HepG2 (cell line): ENCODE data around the gene NOTCH4. TPM values are rescaled to one million over a fixed set of nuclear protein-coding genes. Genes with fewer than 3 reads are reported as not detected.
A peak's percentile ranks its signal among the peaks of the same experiment; 100 is the strongest.

Source experiments
- ARNTL ChIP-seq: sonication (generic); formaldehyde crosslinking; IDR thresholded peaks from 2 replicates; pipeline ENCODE4 v1.4.0; 2020; ENCODE audit warnings: mild to moderate bottlenecking, missing genetic modification reagents
- ASH2L ChIP-seq: fragments of 300-600, 200-600 bp; sonication (generic); IDR thresholded peaks from 2 replicates; pipeline ENCODE4 v1.7.0; 2017; ENCODE audit warnings: low read depth, mild to moderate bottlenecking, moderate library complexity, mixed read lengths, low read length; ENCODE audit not compliant: insufficient read length
- CBFB ChIP-seq: sonication (generic); formaldehyde crosslinking; IDR thresholded peaks from 2 replicates; pipeline ENCODE4 v1.4.0; 2020; ENCODE audit warnings: missing genetic modification reagents
- ETV6 ChIP-seq: sonication (generic); formaldehyde crosslinking; conservative IDR thresholded peaks from 2 replicates; pipeline ENCODE4 v1.4.0; 2020; ENCODE audit warnings: missing genetic modification reagents
- FOXK1 ChIP-seq: sonication (generic); formaldehyde crosslinking; IDR thresholded peaks from 2 replicates; pipeline ENCODE4 v1.4.0; 2020; ENCODE audit warnings: low read depth, missing genetic modification reagents, borderline replicate concordance
- HDAC6 ChIP-seq: fragments of 200-600 bp; sonication (generic); IDR thresholded peaks from 2 replicates; pipeline ENCODE4 v1.7.0; 2017; ENCODE audit warnings: mild to moderate bottlenecking, antibody characterized with exemption, low read length, low read depth
- HMGXB3 ChIP-seq: sonication (generic); formaldehyde crosslinking; IDR thresholded peaks from 2 replicates; pipeline ENCODE4 v1.4.0; 2020; ENCODE audit warnings: missing genetic modification reagents, borderline replicate concordance
- HNF4A ChIP-seq: sonication (generic); formaldehyde crosslinking; IDR thresholded peaks from 2 replicates; pipeline ENCODE4 v1.4.0; 2020; ENCODE audit warnings: missing genetic modification reagents
- MYNN ChIP-seq: sonication (generic); formaldehyde crosslinking; IDR thresholded peaks from 2 replicates; pipeline ENCODE4 v1.4.0; 2020; ENCODE audit warnings: mild to moderate bottlenecking, low read depth, missing genetic modification reagents
- PRDM10 ChIP-seq: sonication (generic); formaldehyde crosslinking; IDR thresholded peaks from 2 replicates; pipeline ENCODE4 v1.4.0; 2020; ENCODE audit warnings: low read depth, missing genetic modification reagents
- SMC3 ChIP-seq: IDR thresholded peaks from 2 replicates; pipeline ENCODE4 v1.6.1; 2011; ENCODE audit warnings: low read length, improper control_type of control experiment
- SNAPC5 ChIP-seq: sonication (generic); formaldehyde crosslinking; IDR thresholded peaks from 2 replicates; pipeline ENCODE4 v1.8.1; 2023; ENCODE audit warnings: mild to moderate bottlenecking, missing genetic modification reagents, borderline replicate concordance
- SP2 ChIP-seq: sonication (generic); formaldehyde crosslinking; IDR thresholded peaks from 2 replicates; pipeline ENCODE4 v1.5.1; 2020; ENCODE audit warnings: mild to moderate bottlenecking, missing genetic modification reagents
- STAG1 ChIP-seq: sonication (generic); formaldehyde crosslinking; IDR thresholded peaks from 2 replicates; pipeline ENCODE4 v1.4.0; 2020; ENCODE audit warnings: missing genetic modification reagents
- THYN1 ChIP-seq: sonication (generic); formaldehyde crosslinking; IDR thresholded peaks from 2 replicates; pipeline ENCODE4 v1.8.1; 2023; ENCODE audit warnings: low read depth, mild to moderate bottlenecking, moderate library complexity, missing genetic modification reagents, borderline replicate concordance
- ZBTB42 ChIP-seq: sonication (generic); formaldehyde crosslinking; IDR thresholded peaks from 2 replicates; pipeline ENCODE4 v1.5.0; 2020; ENCODE audit warnings: mild to moderate bottlenecking, missing genetic modification reagents
- polyA plus RNA-seq, 8 experiments: library from polyadenylated mRNA; depleted of rRNA in 3 of 8; stranded (reverse) in 7 of 8; unstranded in 1 of 8; fragments of >200 nt; fragmentation: Illumina TruSeq in 4 of 8; extraction: Trizol in 4 of 8; gene quantifications; 2 replicates each; pipeline versions ENCODE4 v1.2.1 to v1.2.3, GENCODE V29; 2011 to 2016; ENCODE audit warnings: low read depth in 4 of 8, missing spikeins in 1 of 8, mixed read lengths in 1 of 8; ENCODE audit not compliant: insufficient read depth in 1 of 8
- total RNA-seq, 5 experiments: library from RNA; depleted of rRNA; stranded (reverse); fragments of >200 nt; fragmentation: Illumina TruSeq; extraction: Trizol; gene quantifications; 2 replicates each; pipeline ENCODE4 v1.2.3, GENCODE V29; 2016; ENCODE audit warnings: low read depth in 1 of 5
- TF ChIP-seq, protein P1 (sequence below), 2 experiments: sonication (generic) in 1 of 2; formaldehyde crosslinking in 1 of 2; IDR thresholded peaks; 2 replicates each; pipeline versions ENCODE4 v1.4.0 to v1.6.1; 2018 to 2020; ENCODE audit warnings: missing genetic modification reagents in 2 of 2, borderline replicate concordance in 1 of 2, low read depth in 1 of 2, mild to moderate bottlenecking in 1 of 2, missing biosample characterization in 1 of 2

Gene NOTCH4
- total and polyA plus RNA-seq, 2 of the 13 experiments (the other 11 are each of a cell fraction or from before 2014, with no cell fraction given), result 0.51 to 0.83 TPM

DNA sequence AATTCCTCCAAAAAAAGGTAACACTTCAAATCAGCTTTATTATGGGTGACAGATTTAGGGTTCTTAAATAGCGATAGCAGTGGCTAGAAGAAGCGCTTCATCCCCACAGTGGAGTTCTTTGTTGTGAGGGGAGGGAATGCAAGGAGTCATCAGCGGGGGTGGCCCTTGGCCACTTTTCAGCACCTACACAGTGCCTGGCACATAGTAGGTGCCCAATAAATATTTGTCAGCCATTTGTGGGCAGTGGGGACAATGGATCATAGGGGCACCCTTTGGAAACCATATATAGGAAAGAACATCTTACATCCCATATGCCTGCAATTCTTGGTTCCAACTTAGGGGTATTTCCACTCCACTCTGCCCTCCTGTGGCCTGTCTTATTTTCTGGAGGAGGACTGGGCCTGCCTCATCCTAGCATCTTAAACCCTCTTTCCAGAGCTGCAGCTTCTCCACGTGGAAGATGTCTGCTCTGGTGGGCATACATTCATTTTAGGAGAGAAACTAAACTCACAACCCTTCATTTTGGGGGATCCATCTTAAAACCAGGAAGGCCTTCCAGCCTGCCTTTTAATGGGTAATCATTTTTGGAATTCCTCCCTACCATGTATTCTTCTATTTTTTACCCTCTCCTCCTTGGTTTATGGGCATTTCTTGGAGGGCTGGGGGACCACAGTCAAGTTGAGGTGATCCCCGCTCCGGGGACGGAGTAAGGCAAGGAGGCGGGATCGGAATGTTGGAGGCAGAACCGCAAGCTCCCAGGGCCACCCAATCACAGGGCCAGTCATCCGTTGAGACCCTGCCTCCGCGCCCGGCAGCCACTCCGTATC, 28.8 kb downstream of the NOTCH4 start (continued):
- TF ChIP-seq HMGXB3 (CRISPR knock-in tag) (peak; percentile 30; the same call in 1 of the 2 replicates), HDAC6 (no peak), MYNN (CRISPR knock-in tag) (0 out of 2 replicates have a peak, but pooled peaks have one; percentile 17), ETV6 (CRISPR knock-in tag) (0 out of 2 replicates have a peak, but pooled peaks have one; percentile 32), SP2 (CRISPR knock-in tag) (peak; percentile 86), CBFB (CRISPR knock-in tag) (0 out of 2 replicates have a peak, but pooled peaks have one; percentile 19), SNAPC5 (CRISPR knock-in tag) (peak; percentile 29; the same call in 1 of the 2 replicates), ASH2L (peak; percentile 20), STAG1 (CRISPR knock-in tag) (peak; percentile 51), ZBTB42 (CRISPR knock-in tag) (no peak), PRDM10 (peak; percentile 36; the same call in 1 of the 2 replicates), ARNTL (CRISPR knock-in tag) (peak; percentile 7; the same call in 1 of the 2 replicates), FOXK1 (0 out of 2 replicates have a peak, but pooled peaks have one; percentile 7), THYN1 (0 out of 2 replicates have a peak, but pooled peaks have one; percentile 76), SMC3 (peak; percentile 45), HNF4A (peak; percentile 23; the same call in 1 of the 2 replicates)
- TF ChIP-seq, protein P1, sequence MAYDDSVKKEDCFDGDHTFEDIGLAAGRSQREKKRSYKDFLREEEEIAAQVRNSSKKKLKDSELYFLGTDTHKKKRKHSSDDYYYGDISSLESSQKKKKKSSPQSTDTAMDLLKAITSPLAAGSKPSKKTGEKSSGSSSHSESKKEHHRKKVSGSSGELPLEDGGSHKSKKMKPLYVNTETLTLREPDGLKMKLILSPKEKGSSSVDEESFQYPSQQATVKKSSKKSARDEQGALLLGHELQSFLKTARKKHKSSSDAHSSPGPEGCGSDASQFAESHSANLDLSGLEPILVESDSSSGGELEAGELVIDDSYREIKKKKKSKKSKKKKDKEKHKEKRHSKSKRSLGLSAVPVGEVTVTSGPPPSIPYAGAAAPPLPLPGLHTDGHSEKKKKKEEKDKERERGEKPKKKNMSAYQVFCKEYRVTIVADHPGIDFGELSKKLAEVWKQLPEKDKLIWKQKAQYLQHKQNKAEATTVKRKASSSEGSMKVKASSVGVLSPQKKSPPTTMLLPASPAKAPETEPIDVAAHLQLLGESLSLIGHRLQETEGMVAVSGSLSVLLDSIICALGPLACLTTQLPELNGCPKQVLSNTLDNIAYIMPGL (CRISPR knock-in tag; IDR thresholded peaks at IDR 0.05; ENCODE audit: borderline replicate concordance in 1 of 2, low read depth in 1 of 2), result peak in 1 of 2 experiments; percentile 25; a peak in 3 of 4 replicates
